IMR-90 (cell line): Measurements from ENCODE around the gene SHISA6. TPM values are rescaled to one million over a fixed set of nuclear protein-coding genes. Genes with fewer than 3 reads are reported as not detected.

Experiments used
- ATAC-seq: fragments of 200-7000 bp; cut with Tn5 transposase; 2 replicates; pipeline ENCODE4 v1.9.1; 2020; ENCODE audit warnings: low read depth, mild to moderate bottlenecking, moderate library complexity
- BruUV-seq: library from RNA; stranded (reverse); fragments of 400-500 nt; replicated peaks from 2 replicates; lab custom pipeline; 2021; lab: Mats Ljungman, UMichigan
- CTCF ChIA-PET: fragments of 300-600 bp; formaldehyde crosslinking; extraction: SDS; loops from one replicate; lab custom pipeline; 2021; ENCODE audit warnings: antibody characterized with exemption; lab: Yijun Ruan, JAX
- POLR2A ChIA-PET: fragments of 300-600 bp; sonication (Branson Sonifier 250); formaldehyde crosslinking; loops from one replicate; lab custom pipeline; 2022; ENCODE audit warnings: antibody characterized with exemption; ENCODE audit not compliant: unreplicated experiment; lab: Charles Lee
- DNase-seq: peaks from one replicate; pipeline ENCODE4 v3.0.0; 2013
- H2AFZ ChIP-seq: replicated peaks from 2 replicates; pipeline ENCODE3; 2013; ENCODE audit warnings: low read length, mild to moderate bottlenecking; ENCODE audit not compliant: poor library complexity
- H2AK5ac ChIP-seq: 2 replicates; pipeline ENCODE4 v1.6.1; 2013; ENCODE audit warnings: low read depth, low read length, inconsistent platforms
- H2AK9ac ChIP-seq: replicated peaks from 2 replicates; pipeline ENCODE3; 2013; ENCODE audit warnings: mild to moderate bottlenecking, low read depth, low read length, moderate library complexity; ENCODE audit not compliant: poor library complexity
- H2BK120ac ChIP-seq: 2 replicates; pipeline ENCODE4 v1.6.1; 2013; ENCODE audit warnings: low read depth, low read length, inconsistent platforms
- H2BK15ac ChIP-seq: 3 replicates; pipeline ENCODE4 v1.6.1; 2013; ENCODE audit warnings: low read depth, low read length, inconsistent platforms
- H2BK20ac ChIP-seq: 2 replicates; pipeline ENCODE4 v1.6.1; 2013; ENCODE audit warnings: low read depth, mild to moderate bottlenecking, inconsistent platforms, low read length, moderate library complexity
- H2BK5ac ChIP-seq: 2 replicates; pipeline ENCODE4 v1.6.1; 2013; ENCODE audit warnings: mild to moderate bottlenecking, low read depth, low read length, inconsistent platforms; ENCODE audit not compliant: poor library complexity, severe bottlenecking
- H3K14ac ChIP-seq: replicated peaks from 2 replicates; pipeline ENCODE4 v1.6.1; 2013; ENCODE audit warnings: low read depth, low read length, inconsistent platforms
- H3K18ac ChIP-seq: 2 replicates; pipeline ENCODE4 v1.6.1; 2013; ENCODE audit warnings: low read depth, low read length, control low read depth
- H3K23ac ChIP-seq: 2 replicates; pipeline ENCODE4 v1.6.1; 2013; ENCODE audit warnings: low read depth, low read length, inconsistent platforms
- H3K27ac ChIP-seq: 2 replicates; pipeline ENCODE4 v1.5.1; 2013; ENCODE audit warnings: mild to moderate bottlenecking, control low read depth, low read length; ENCODE audit not compliant: insufficient read depth
- H3K27me3 ChIP-seq: 2 replicates; pipeline ENCODE4 v1.6.1; 2013; ENCODE audit warnings: low read length; ENCODE audit not compliant: control insufficient read depth, insufficient read depth
- H3K36me3 ChIP-seq: 2 replicates; pipeline ENCODE4 v1.6.1; 2013; ENCODE audit warnings: low read length, mixed read lengths; ENCODE audit not compliant: control insufficient read depth, insufficient read depth
- H3K4ac ChIP-seq: 2 replicates; pipeline ENCODE4 v1.6.1; 2013; ENCODE audit warnings: low read depth, low read length, inconsistent platforms
- H3K4me1 ChIP-seq: 2 replicates; pipeline ENCODE4 v1.6.1; 2013; ENCODE audit warnings: low read length, mixed read lengths; ENCODE audit not compliant: control insufficient read depth, insufficient read depth
- H3K4me2 ChIP-seq: 2 replicates; pipeline ENCODE4 v1.6.1; 2013; ENCODE audit warnings: low read depth, mild to moderate bottlenecking, control low read depth, low read length, moderate library complexity
- H3K4me3 ChIP-seq: 2 replicates; pipeline ENCODE4 v1.5.1; 2013; ENCODE audit warnings: low read depth, mild to moderate bottlenecking, control low read depth, low read length, moderate library complexity; ENCODE audit not compliant: insufficient read depth
- H3K56ac ChIP-seq: 2 replicates; pipeline ENCODE4 v1.6.1; 2013; ENCODE audit warnings: low read length, inconsistent platforms; ENCODE audit not compliant: insufficient read depth; ENCODE audit errors: extremely low read depth
- H3K79me1 ChIP-seq, 2 experiments: 2 replicates each; pipeline ENCODE4 v1.6.1; 2013; ENCODE audit warnings: low read length in 2 of 2, inconsistent platforms in 1 of 2, low read depth in 1 of 2
- H3K9ac ChIP-seq: 2 replicates; pipeline ENCODE4 v1.6.1; 2013; ENCODE audit warnings: low read depth, low read length, control low read depth
- H3K9me1 ChIP-seq: 2 replicates; pipeline ENCODE4 v1.6.1; 2013; ENCODE audit warnings: low read length, inconsistent platforms; ENCODE audit not compliant: insufficient read depth
- H3K9me3 ChIP-seq: 2 replicates; pipeline ENCODE4 v1.6.1; 2013; ENCODE audit warnings: low read length; ENCODE audit not compliant: control insufficient read depth, insufficient read depth
- H4K20me1 ChIP-seq: 2 replicates; pipeline ENCODE4 v1.6.1; 2013; ENCODE audit warnings: low read length, inconsistent platforms; ENCODE audit not compliant: insufficient read depth
- H4K5ac ChIP-seq: 2 replicates; pipeline ENCODE4 v1.6.1; 2013; ENCODE audit warnings: mild to moderate bottlenecking, low read depth, low read length, control low read depth
- H4K8ac ChIP-seq, 2 experiments: 2 replicates each; pipeline ENCODE4 v1.6.1; 2013; ENCODE audit warnings: low read depth in 2 of 2, low read length in 2 of 2, control low read depth in 1 of 2, inconsistent platforms in 1 of 2
- H4K91ac ChIP-seq: 2 replicates; pipeline ENCODE4 v1.6.1; 2013; ENCODE audit warnings: low read depth, low read length, inconsistent platforms; ENCODE audit not compliant: insufficient read depth
- BHLHE40 ChIP-seq: fragments of 150-350 bp; IDR thresholded peaks from 2 replicates; pipeline ENCODE4 v1.6.1; 2016; ENCODE audit warnings: mild to moderate bottlenecking, low read depth, low read length
- CEBPB ChIP-seq: IDR thresholded peaks from 2 replicates; pipeline ENCODE4 v1.6.1; 2012; ENCODE audit warnings: low read depth, low read length, improper control_type of control experiment
- CHD1 ChIP-seq: IDR thresholded peaks from 2 replicates; pipeline ENCODE4 v1.6.1; 2012; ENCODE audit warnings: low read depth, low read length, improper control_type of control experiment
- ELK1 ChIP-seq: fragments of 150-350 bp; IDR thresholded peaks from 2 replicates; pipeline ENCODE4 v1.6.1; 2016; ENCODE audit warnings: low read depth, mild to moderate bottlenecking, low read length, moderate library complexity, borderline replicate concordance
- FOS ChIP-seq: fragments of 150-350 bp; IDR thresholded peaks from 2 replicates; pipeline ENCODE4 v1.6.1; 2016; ENCODE audit warnings: low read depth, low read length
- MAFK ChIP-seq: IDR thresholded peaks from 2 replicates; pipeline ENCODE4 v1.6.1; 2012; ENCODE audit warnings: low read depth, low read length, improper control_type of control experiment
- MAZ ChIP-seq: IDR thresholded peaks from 2 replicates; pipeline ENCODE4 v1.6.1; 2012; ENCODE audit warnings: low read depth, mild to moderate bottlenecking, low read length, improper control_type of control experiment, moderate library complexity, borderline replicate concordance
- MXI1 ChIP-seq: IDR thresholded peaks from 2 replicates; pipeline ENCODE4 v1.6.1; 2012; ENCODE audit warnings: low read depth, mild to moderate bottlenecking, low read length, moderate library complexity, borderline replicate concordance
- NFE2L2 ChIP-seq: fragments of 150-350 bp; IDR thresholded peaks from 2 replicates; pipeline ENCODE4 v1.6.1; 2016; ENCODE audit warnings: low read depth, mild to moderate bottlenecking, low read length
- POLR2A ChIP-seq: IDR thresholded peaks from 2 replicates; pipeline ENCODE4 v1.6.1; 2012; ENCODE audit warnings: mild to moderate bottlenecking, low read depth, low read length
- RAD21 ChIP-seq: IDR thresholded peaks from 2 replicates; pipeline ENCODE4 v1.6.1; 2012; ENCODE audit warnings: low read length, improper control_type of control experiment
- RCOR1 ChIP-seq: IDR thresholded peaks from 2 replicates; pipeline ENCODE4 v1.6.1; 2012; ENCODE audit warnings: mild to moderate bottlenecking, low read length, improper control_type of control experiment; ENCODE audit not compliant: insufficient replicate concordance
- RFX5 ChIP-seq: IDR thresholded peaks from 2 replicates; pipeline ENCODE4 v1.8.0; 2012; ENCODE audit warnings: low read depth, mild to moderate bottlenecking, low read length, moderate library complexity
- SMC3 ChIP-seq: fragments of 150-350 bp; IDR thresholded peaks from 2 replicates; pipeline ENCODE4 v1.6.1; 2016; ENCODE audit warnings: low read depth, mild to moderate bottlenecking, antibody characterized with exemption, low read length, moderate library complexity
- WGBS, 2 experiments: methylation state at CpG; one replicate each; pipeline versions ENCODE4 v1.1.5 to v1.1.7; 2013; ENCODE audit warnings: missing lambda C conversion rate in 2 of 2; ENCODE audit not compliant: insufficient read length in 1 of 2; ENCODE audit errors: extremely low coverage in 2 of 2; 5-methylcytosine and 5-hydroxymethylcytosine counted together
- dilution Hi-C: fragments of 300-500 bp; cut with HindIII; formaldehyde crosslinking; loops from one replicate; pipeline ENCODE4 v1.14.3; 2018; ENCODE audit warnings: low sequenced_read_pairs; ENCODE audit not compliant: unreplicated experiment
- in situ Hi-C: fragments of 300-500 bp; cut with MboI; formaldehyde crosslinking; loops from 3 replicates; pipeline ENCODE4 v1.14.3; 2019; ENCODE audit warnings: low sequenced_read_pairs, inconsistent platforms, mixed read lengths
- intact Hi-C: fragments of 100-400 bp; cut with micrococcal nuclease; formaldehyde crosslinking; loops from 2 replicates; pipeline ENCODE4 v1.10.0; 2022
- polyA plus RNA-seq, 3 experiments: library from polyadenylated mRNA; depleted of rRNA; stranded (reverse); fragments of >200 nt; gene quantifications; 2 replicates each; pipeline ENCODE4 v1.2.3, GENCODE V29; 2012; ENCODE audit warnings: low replicate concordance in 1 of 3
- total RNA-seq: library from RNA; depleted of rRNA; stranded (reverse); fragments of >200 nt; gene quantifications from 2 replicates; pipeline ENCODE4 v1.2.3, GENCODE V29; 2012
- TF ChIP-seq, protein P1 (sequence below): conservative IDR thresholded peaks from 2 replicates; pipeline ENCODE4 v1.5.1; 2012; ENCODE audit warnings: mild to moderate bottlenecking, low read depth, low read length, improper control_type of control experiment
- TF ChIP-seq, protein P2 (sequence below): fragments of 150-350 bp; IDR thresholded peaks from 2 replicates; pipeline ENCODE4 v1.6.1; 2017; ENCODE audit warnings: mild to moderate bottlenecking, antibody characterized with exemption, low read length, low read depth

The SHISA6 gene
- total and polyA plus RNA-seq, 2 of the 4 experiments (the other 2 are of a cell fraction), result not detected

GRCh38 chr17:11387610-11388009 lies 146.6 kb downstream of the SHISA6 start:
- H3K4me3 ChIP-seq, result no peak overlapping the region
- BruUV-seq, result no TSS peak
- H3K23ac ChIP-seq, result no peak overlapping the region
- no peaks in the 10 kb centered on the region for H3K4me1 ChIP-seq
- ChIA-PET POLR2A (no interaction called here), CTCF (no interaction called here)
- no peak overlapping the region for H4K5ac ChIP-seq
- H4K20me1 ChIP-seq, result no peaks in the 10 kb centered on the region
- TF ChIP-seq RFX5, result no peak
- no peak for TF ChIP-seq ELK1
- TF ChIP-seq POLR2A, result no peak
- TF ChIP-seq CEBPB, result no peak
- no peak for TF ChIP-seq NFE2L2
- no peak for TF ChIP-seq SMC3
- no peak for TF ChIP-seq MAFK
- TF ChIP-seq MXI1, result no peak
- TF ChIP-seq, protein P1, sequence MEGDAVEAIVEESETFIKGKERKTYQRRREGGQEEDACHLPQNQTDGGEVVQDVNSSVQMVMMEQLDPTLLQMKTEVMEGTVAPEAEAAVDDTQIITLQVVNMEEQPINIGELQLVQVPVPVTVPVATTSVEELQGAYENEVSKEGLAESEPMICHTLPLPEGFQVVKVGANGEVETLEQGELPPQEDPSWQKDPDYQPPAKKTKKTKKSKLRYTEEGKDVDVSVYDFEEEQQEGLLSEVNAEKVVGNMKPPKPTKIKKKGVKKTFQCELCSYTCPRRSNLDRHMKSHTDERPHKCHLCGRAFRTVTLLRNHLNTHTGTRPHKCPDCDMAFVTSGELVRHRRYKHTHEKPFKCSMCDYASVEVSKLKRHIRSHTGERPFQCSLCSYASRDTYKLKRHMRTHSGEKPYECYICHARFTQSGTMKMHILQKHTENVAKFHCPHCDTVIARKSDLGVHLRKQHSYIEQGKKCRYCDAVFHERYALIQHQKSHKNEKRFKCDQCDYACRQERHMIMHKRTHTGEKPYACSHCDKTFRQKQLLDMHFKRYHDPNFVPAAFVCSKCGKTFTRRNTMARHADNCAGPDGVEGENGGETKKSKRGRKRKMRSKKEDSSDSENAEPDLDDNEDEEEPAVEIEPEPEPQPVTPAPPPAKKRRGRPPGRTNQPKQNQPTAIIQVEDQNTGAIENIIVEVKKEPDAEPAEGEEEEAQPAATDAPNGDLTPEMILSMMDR, result no peak
- no peak for TF ChIP-seq CHD1
- no peak for TF ChIP-seq BHLHE40
- no peak for TF ChIP-seq FOS
- TF ChIP-seq, protein P2, sequence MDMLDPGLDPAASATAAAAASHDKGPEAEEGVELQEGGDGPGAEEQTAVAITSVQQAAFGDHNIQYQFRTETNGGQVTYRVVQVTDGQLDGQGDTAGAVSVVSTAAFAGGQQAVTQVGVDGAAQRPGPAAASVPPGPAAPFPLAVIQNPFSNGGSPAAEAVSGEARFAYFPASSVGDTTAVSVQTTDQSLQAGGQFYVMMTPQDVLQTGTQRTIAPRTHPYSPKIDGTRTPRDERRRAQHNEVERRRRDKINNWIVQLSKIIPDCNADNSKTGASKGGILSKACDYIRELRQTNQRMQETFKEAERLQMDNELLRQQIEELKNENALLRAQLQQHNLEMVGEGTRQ, result no peak
- TF ChIP-seq MAZ, result no peak
- no peak for TF ChIP-seq RCOR1
- no peak for TF ChIP-seq RAD21
- intact Hi-C loops (no loop called here), dilution Hi-C loops (no loop called here), in situ Hi-C loops (no loop called here)
- WGBS, 2 experiments, result 10% methylated on average over 1 of the region's 2 CpGs; no CpG with 5 or more reads in 1 of the 2 experiments
- no peak overlapping the region for H2BK15ac ChIP-seq
- no peak overlapping the region for H2BK120ac ChIP-seq
- H2AK5ac ChIP-seq, result no peak overlapping the region
- H3K27ac ChIP-seq, result no peak overlapping the region
- H3K4ac ChIP-seq, result no peak overlapping the region
- H3K9me1 ChIP-seq, result no peaks in the 10 kb centered on the region
- H3K56ac ChIP-seq, result no peak overlapping the region
- H4K91ac ChIP-seq, result no peak overlapping the region
- no peak overlapping the region for H3K9ac ChIP-seq
- H3K14ac ChIP-seq, result no peak overlapping the region
- DNase-seq, result no peak
- no peak overlapping the region for H3K18ac ChIP-seq
- H2AFZ ChIP-seq, result no peak overlapping the region
- H3K79me1 ChIP-seq, result no peaks in the 10 kb centered on the region
- H2AK9ac ChIP-seq, result no peak overlapping the region
- H2BK20ac ChIP-seq, result no peak overlapping the region
- H4K8ac ChIP-seq, result no peak overlapping the region
- no peak overlapping the region for H3K4me2 ChIP-seq
- H3K9me3 ChIP-seq, result peaks cover 50% of the 10 kb centered on the region
- ATAC-seq, result no peak
- no peaks in the 10 kb centered on the region for H3K36me3 ChIP-seq
- no peaks in the 10 kb centered on the region for H3K27me3 ChIP-seq
- H2BK5ac ChIP-seq, result no peak overlapping the region
